Suprapubic skin (tissue), 4 donors: ENCODE data around the gene PCYOX1L. TPM values are rescaled to one million over a fixed set of nuclear protein-coding genes. Genes with fewer than 3 reads are reported as not detected.

Experiments
- DNase-seq, 2 donors: peaks; one replicate each; pipeline ENCODE4 v3.0.0-alpha.2; 2019; ENCODE audit warnings: low spot score in 2 of 2
- H3K27ac ChIP-seq: fragments of 200-600 bp; sonication (generic); one replicate; pipeline ENCODE4 v1.5.1; 2019
- H3K27me3 ChIP-seq: fragments of 200-600 bp; sonication (generic); one replicate; pipeline ENCODE4 v1.5.1; 2019
- H3K36me3 ChIP-seq: fragments of 200-600 bp; sonication (generic); one replicate; pipeline ENCODE4 v1.5.1; 2019
- H3K4me1 ChIP-seq: fragments of 200-600 bp; sonication (generic); one replicate; pipeline ENCODE4 v1.5.1; 2019
- H3K4me3 ChIP-seq: fragments of 200-600 bp; sonication (generic); one replicate; pipeline ENCODE4 v1.5.1; 2019; ENCODE audit warnings: mild to moderate bottlenecking
- H3K9me3 ChIP-seq: fragments of 200-600 bp; sonication (generic); one replicate; pipeline ENCODE4 v1.5.1; 2019
- EP300 ChIP-seq: sonication (generic); formaldehyde crosslinking; IDR thresholded peaks from one replicate; pipeline ENCODE4 v1.6.1; 2017; ENCODE audit warnings: antibody characterized with exemption
- POLR2A ChIP-seq, 2 donors: fragments of 450-650 bp; IDR thresholded peaks; one replicate each; pipeline ENCODE4 v1.6.1; 2017; ENCODE audit warnings: antibody characterized with exemption in 2 of 2, mild to moderate bottlenecking in 2 of 2, moderate library complexity in 2 of 2
- POLR2AphosphoS5 ChIP-seq, 3 donors: sonication (generic); formaldehyde crosslinking; IDR thresholded peaks; one replicate each; pipeline ENCODE4 v1.6.1; 2017; ENCODE audit warnings: antibody characterized with exemption in 3 of 3
- WGBS: methylation state at CpG from one replicate; pipeline ENCODE4 v1.1.5; 2018; 5-methylcytosine and 5-hydroxymethylcytosine counted together
- total RNA-seq, 4 donors: library from RNA; depleted of rRNA; stranded (reverse); fragments of >200 nt; gene quantifications; one replicate each; pipeline ENCODE4 v1.1.0, GENCODE V29; 2016
- TF ChIP-seq, protein P1 (sequence below), 2 donors: fragments of 200-600 bp in 1 of 2; fragments of 450-650 bp in 1 of 2; sonication (generic) in 1 of 2; IDR thresholded peaks; one replicate each; pipeline ENCODE4 v1.5.1; 2016 to 2019; ENCODE audit warnings: antibody characterized with exemption in 2 of 2, mild to moderate bottlenecking in 1 of 2, moderate library complexity in 1 of 2

Gene PCYOX1L
- total RNA-seq, 4 donors from 2014 or later = 4.5 to 11.8 (median 5.8) TPM

- DNase-seq = no peak
- TF ChIP-seq POLR2A (IDR thresholded peaks at IDR 0.05) = no peak
- TF ChIP-seq POLR2AphosphoS5 (IDR thresholded peaks at IDR 0.05) = no peak
- TF ChIP-seq EP300 = no peak
- H3K27ac ChIP-seq = no peak overlapping the region
- H3K27me3 ChIP-seq = no peaks in the 10 kb centered on the region
- no peak overlapping the region for H3K4me3 ChIP-seq
- H3K9me3 ChIP-seq = no peaks in the 10 kb centered on the region
- peaks cover 18% of the 10 kb centered on the region for H3K36me3 ChIP-seq
- WGBS = 87% methylated on average over 12 of the region's 12 CpGs
- H3K4me1 ChIP-seq = peaks cover 28% of the 10 kb centered on the region
Observed at GRCh38 chr5:149322518-149322917, 35.3 kb upstream of the PCYOX1L start.

- H3K36me3 ChIP-seq = peaks cover 18% of the 10 kb centered on the region
- DNase-seq = no peak
- H3K27me3 ChIP-seq = no peaks in the 10 kb centered on the region
- H3K4me3 ChIP-seq = no peak overlapping the region
- no peaks in the 10 kb centered on the region for H3K9me3 ChIP-seq
- peaks cover 28% of the 10 kb centered on the region for H3K4me1 ChIP-seq
- TF ChIP-seq, protein P1, sequence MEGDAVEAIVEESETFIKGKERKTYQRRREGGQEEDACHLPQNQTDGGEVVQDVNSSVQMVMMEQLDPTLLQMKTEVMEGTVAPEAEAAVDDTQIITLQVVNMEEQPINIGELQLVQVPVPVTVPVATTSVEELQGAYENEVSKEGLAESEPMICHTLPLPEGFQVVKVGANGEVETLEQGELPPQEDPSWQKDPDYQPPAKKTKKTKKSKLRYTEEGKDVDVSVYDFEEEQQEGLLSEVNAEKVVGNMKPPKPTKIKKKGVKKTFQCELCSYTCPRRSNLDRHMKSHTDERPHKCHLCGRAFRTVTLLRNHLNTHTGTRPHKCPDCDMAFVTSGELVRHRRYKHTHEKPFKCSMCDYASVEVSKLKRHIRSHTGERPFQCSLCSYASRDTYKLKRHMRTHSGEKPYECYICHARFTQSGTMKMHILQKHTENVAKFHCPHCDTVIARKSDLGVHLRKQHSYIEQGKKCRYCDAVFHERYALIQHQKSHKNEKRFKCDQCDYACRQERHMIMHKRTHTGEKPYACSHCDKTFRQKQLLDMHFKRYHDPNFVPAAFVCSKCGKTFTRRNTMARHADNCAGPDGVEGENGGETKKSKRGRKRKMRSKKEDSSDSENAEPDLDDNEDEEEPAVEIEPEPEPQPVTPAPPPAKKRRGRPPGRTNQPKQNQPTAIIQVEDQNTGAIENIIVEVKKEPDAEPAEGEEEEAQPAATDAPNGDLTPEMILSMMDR (IDR thresholded peaks at IDR 0.05) = no peak
- TF ChIP-seq POLR2AphosphoS5 (IDR thresholded peaks at IDR 0.05) = no peak
- no peak for TF ChIP-seq POLR2A (IDR thresholded peaks at IDR 0.05)
- no peak for TF ChIP-seq EP300
- no peak overlapping the region for H3K27ac ChIP-seq
Observed at GRCh38 chr5:149323210-149323609, 34.6 kb upstream of the PCYOX1L start.

GRCh38 chr5:149323621-149324205, 34.1 kb upstream of the PCYOX1L start:
- Histone ChIP-seq H3K27ac (peak overlapping the region; percentile 19), H3K4me1 (peaks cover 28% of the 10 kb centered on the region), H3K9me3 (no peaks in the 10 kb centered on the region), H3K36me3 (peaks cover 15% of the 10 kb centered on the region), H3K4me3 (no peak overlapping the region), H3K27me3 (no peaks in the 10 kb centered on the region)
- no peak for DNase-seq
- TF ChIP-seq POLR2AphosphoS5 (IDR thresholded peaks at IDR 0.05) (no peak), POLR2A (IDR thresholded peaks at IDR 0.05) (no peak), EP300 (no peak)
- TF ChIP-seq, protein P1 (IDR thresholded peaks at IDR 0.05) = no peak
- 89% methylated on average over 2 of the region's 2 CpGs for WGBS

GRCh38 chr5:149324641-149325040, 33.2 kb upstream of the PCYOX1L start:
- H3K27me3 ChIP-seq = no peaks in the 10 kb centered on the region
- TF ChIP-seq EP300 (no peak), POLR2AphosphoS5 (IDR thresholded peaks at IDR 0.05) (no peak), POLR2A (IDR thresholded peaks at IDR 0.05) (no peak)
- TF ChIP-seq, protein P1 (IDR thresholded peaks at IDR 0.05) = no peak
- no peak overlapping the region for H3K4me3 ChIP-seq
- 53% methylated on average over 2 of the region's 2 CpGs for WGBS
- H3K9me3 ChIP-seq = no peaks in the 10 kb centered on the region
- H3K36me3 ChIP-seq = peaks cover 13% of the 10 kb centered on the region
- peaks cover 28% of the 10 kb centered on the region for H3K4me1 ChIP-seq
- peak overlapping the region; percentile 9 for H3K27ac ChIP-seq
- DNase-seq = no peak

DNA sequence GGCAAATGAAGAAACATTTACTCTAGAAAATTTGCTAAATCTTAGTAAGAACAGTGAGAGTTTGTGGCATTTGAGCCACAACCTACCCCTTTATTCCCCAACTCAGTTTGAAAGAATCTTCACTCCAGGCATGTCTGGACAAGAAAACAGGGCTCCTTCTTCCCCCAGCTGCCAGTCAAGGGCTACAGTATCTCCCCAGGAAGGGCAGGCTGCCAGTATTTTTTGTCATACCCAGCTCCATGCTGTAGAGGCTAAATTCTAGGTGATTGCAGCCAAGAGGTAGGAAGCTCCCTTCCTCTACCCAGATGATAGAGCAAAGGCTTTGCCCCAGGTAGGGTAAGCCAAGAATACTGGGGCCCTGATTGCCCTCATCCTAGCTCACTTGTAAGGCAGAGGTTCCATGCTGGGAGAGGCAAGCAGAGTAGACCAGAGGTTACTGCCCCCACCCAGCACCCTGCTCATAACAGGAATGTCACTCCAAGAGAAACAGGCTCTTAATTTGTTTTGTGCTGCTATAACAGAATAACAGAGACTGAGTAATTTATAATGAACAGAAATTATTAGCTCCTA, 32.6 kb upstream of the PCYOX1L start:
- Histone ChIP-seq H3K4me1 (peaks cover 24% of the 10 kb centered on the region), H3K36me3 (peaks cover 12% of the 10 kb centered on the region), H3K4me3 (no peak overlapping the region), H3K27me3 (no peaks in the 10 kb centered on the region), H3K9me3 (no peaks in the 10 kb centered on the region), H3K27ac (peak overlapping the region; percentile 9)
- no peak for DNase-seq
- no peak for TF ChIP-seq POLR2AphosphoS5 (IDR thresholded peaks at IDR 0.05)
- TF ChIP-seq, protein P1 (IDR thresholded peaks at IDR 0.05) = no peak
- no peak for TF ChIP-seq EP300
- no peak for TF ChIP-seq POLR2A (IDR thresholded peaks at IDR 0.05)
